GM23338 (cell line): Measurements from ENCODE around the gene PANK4.

Source experiments
- CREB1 ChIP-seq: fragments of 250-450 bp; sonication (Bioruptor Pico); IDR thresholded peaks from 2 replicates; pipeline ENCODE4 v1.5.0; 2020; ENCODE audit warnings: low read depth, mild to moderate bottlenecking, moderate library complexity
- EZH2 ChIP-seq: fragments of 200-600 bp; sonication (generic); IDR thresholded peaks from one replicate; pipeline ENCODE4 v1.8.0; 2017; ENCODE audit warnings: antibody characterized with exemption, mild to moderate bottlenecking, low read depth; ENCODE audit not compliant: unreplicated experiment
- EZH2phosphoT487 ChIP-seq: fragments of 200-600 bp; sonication (generic); IDR thresholded peaks from one replicate; pipeline ENCODE4 v1.8.1; 2018; ENCODE audit warnings: antibody characterized with exemption; ENCODE audit not compliant: unreplicated experiment
- POLR2AphosphoS5 ChIP-seq: IDR thresholded peaks from 2 replicates; pipeline ENCODE4 v1.6.1; 2016; ENCODE audit warnings: antibody characterized with exemption, low read depth
- STAT1 ChIP-seq: IDR thresholded peaks from one replicate; pipeline ENCODE4 v1.6.1; 2016; ENCODE audit warnings: antibody characterized with exemption; ENCODE audit not compliant: unreplicated experiment
- ZNF114 ChIP-seq: fragments of 250-450 bp; sonication (Bioruptor Pico); IDR thresholded peaks from 2 replicates; pipeline ENCODE4 v1.5.0; 2020; ENCODE audit warnings: mild to moderate bottlenecking, moderate library complexity
- ZNF331 ChIP-seq: fragments of 250-450 bp; sonication (Bioruptor Pico); IDR thresholded peaks from 2 replicates; pipeline ENCODE4 v1.5.0; 2020; ENCODE audit warnings: low read depth, mild to moderate bottlenecking, moderate library complexity
- TF ChIP-seq, protein P1 (sequence below), 2 experiments: fragments of 200-600 bp in 1 of 2; sonication (generic) in 1 of 2; conservative IDR thresholded peaks; 2 replicates each; pipeline versions ENCODE4 v1.5.1 to v1.6.1; 2016 to 2017; ENCODE audit warnings: antibody characterized with exemption in 2 of 2, low read depth in 2 of 2, mild to moderate bottlenecking in 2 of 2, moderate library complexity in 1 of 2
- TF ChIP-seq, protein P2 (sequence below): IDR thresholded peaks from one replicate; pipeline ENCODE4 v1.6.1; 2018; ENCODE audit warnings: antibody characterized with exemption; ENCODE audit not compliant: unreplicated experiment

DNA sequence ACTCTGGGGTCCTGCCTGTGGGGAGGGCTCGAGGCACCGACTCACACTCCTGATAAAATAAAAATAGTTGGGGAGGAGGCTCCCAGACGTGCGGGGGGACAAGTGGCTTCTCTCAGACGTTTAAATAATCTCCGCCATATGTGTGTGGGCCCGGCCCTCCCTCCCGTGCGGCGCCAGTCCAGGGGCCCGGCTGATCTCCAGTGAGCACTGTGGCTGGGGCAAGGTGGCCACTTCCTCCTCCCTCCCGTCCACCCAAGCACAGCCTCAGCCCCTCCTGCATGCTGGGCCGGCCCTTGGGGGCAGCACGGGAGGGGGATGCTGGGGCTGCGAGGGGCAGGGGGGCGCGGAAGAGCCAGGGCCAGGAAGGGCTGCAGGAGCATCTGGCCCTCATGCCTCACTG is 54.3 kb downstream of the PANK4 start:
- TF ChIP-seq POLR2AphosphoS5, result no peak
- no peak for TF ChIP-seq EZH2
- TF ChIP-seq, protein P1, sequence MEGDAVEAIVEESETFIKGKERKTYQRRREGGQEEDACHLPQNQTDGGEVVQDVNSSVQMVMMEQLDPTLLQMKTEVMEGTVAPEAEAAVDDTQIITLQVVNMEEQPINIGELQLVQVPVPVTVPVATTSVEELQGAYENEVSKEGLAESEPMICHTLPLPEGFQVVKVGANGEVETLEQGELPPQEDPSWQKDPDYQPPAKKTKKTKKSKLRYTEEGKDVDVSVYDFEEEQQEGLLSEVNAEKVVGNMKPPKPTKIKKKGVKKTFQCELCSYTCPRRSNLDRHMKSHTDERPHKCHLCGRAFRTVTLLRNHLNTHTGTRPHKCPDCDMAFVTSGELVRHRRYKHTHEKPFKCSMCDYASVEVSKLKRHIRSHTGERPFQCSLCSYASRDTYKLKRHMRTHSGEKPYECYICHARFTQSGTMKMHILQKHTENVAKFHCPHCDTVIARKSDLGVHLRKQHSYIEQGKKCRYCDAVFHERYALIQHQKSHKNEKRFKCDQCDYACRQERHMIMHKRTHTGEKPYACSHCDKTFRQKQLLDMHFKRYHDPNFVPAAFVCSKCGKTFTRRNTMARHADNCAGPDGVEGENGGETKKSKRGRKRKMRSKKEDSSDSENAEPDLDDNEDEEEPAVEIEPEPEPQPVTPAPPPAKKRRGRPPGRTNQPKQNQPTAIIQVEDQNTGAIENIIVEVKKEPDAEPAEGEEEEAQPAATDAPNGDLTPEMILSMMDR (conservative IDR thresholded peaks at IDR 0.05; ENCODE audit: low read depth in 2 of 2), result no peak
- TF ChIP-seq CREB1, result no peak
- TF ChIP-seq EZH2phosphoT487, result no peak
- TF ChIP-seq STAT1, result no peak
- TF ChIP-seq, protein P2, sequence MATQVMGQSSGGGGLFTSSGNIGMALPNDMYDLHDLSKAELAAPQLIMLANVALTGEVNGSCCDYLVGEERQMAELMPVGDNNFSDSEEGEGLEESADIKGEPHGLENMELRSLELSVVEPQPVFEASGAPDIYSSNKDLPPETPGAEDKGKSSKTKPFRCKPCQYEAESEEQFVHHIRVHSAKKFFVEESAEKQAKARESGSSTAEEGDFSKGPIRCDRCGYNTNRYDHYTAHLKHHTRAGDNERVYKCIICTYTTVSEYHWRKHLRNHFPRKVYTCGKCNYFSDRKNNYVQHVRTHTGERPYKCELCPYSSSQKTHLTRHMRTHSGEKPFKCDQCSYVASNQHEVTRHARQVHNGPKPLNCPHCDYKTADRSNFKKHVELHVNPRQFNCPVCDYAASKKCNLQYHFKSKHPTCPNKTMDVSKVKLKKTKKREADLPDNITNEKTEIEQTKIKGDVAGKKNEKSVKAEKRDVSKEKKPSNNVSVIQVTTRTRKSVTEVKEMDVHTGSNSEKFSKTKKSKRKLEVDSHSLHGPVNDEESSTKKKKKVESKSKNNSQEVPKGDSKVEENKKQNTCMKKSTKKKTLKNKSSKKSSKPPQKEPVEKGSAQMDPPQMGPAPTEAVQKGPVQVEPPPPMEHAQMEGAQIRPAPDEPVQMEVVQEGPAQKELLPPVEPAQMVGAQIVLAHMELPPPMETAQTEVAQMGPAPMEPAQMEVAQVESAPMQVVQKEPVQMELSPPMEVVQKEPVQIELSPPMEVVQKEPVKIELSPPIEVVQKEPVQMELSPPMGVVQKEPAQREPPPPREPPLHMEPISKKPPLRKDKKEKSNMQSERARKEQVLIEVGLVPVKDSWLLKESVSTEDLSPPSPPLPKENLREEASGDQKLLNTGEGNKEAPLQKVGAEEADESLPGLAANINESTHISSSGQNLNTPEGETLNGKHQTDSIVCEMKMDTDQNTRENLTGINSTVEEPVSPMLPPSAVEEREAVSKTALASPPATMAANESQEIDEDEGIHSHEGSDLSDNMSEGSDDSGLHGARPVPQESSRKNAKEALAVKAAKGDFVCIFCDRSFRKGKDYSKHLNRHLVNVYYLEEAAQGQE, result no peak
- no peak for TF ChIP-seq ZNF114
- TF ChIP-seq ZNF331 (CRISPR knock-in tag), result no peak
